GM19035 (cell line): ENCODE measurements around the gene SNX30.

Source experiments
- ATAC-seq: cut with Tn5 transposase; IDR thresholded peaks from one replicate; pipeline ENCODE4 v1.9.1; 2021; ENCODE audit not compliant: unreplicated experiment

The SNX30 gene

GRCh38 chr9:112873773-112874405 is 123.3 kb downstream of the SNX30 start:
- ATAC-seq: no peak

- ATAC-seq: no peak
Observed at GRCh38 chr9:112878752-112879151, 128.2 kb downstream of the SNX30 start.

GRCh38 chr9:112880650-112881049 is 130.1 kb downstream of the SNX30 start:
- no peak for ATAC-seq

GRCh38 chr9:112881331-112881730 is 130.8 kb downstream of the SNX30 start:
- ATAC-seq: no peak

- no peak for ATAC-seq
Observed at GRCh38 chr9:112884101-112884500, 133.5 kb downstream of the SNX30 start.

- ATAC-seq: no peak
Observed at GRCh38 chr9:112884721-112885120, 134.2 kb downstream of the SNX30 start.

DNA sequence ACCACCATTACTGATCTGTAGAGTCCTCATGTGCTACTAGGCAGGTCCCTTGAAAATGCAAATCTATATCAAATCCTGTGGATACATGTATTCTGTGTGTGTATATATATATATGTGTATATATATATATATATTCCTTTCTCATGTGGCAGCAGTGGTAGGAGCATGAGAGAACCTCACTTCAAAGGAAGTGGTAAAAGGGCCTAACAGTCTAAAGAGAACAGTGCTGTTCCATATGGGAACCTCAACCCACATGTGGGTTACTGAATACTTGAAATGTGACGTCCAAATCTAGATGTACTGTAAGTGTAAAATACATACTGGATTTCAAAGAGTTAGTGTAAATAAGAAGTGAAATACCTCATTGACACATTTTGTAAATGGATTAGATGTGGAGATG is 134.8 kb downstream of the SNX30 start:
- no peak for ATAC-seq

DNA sequence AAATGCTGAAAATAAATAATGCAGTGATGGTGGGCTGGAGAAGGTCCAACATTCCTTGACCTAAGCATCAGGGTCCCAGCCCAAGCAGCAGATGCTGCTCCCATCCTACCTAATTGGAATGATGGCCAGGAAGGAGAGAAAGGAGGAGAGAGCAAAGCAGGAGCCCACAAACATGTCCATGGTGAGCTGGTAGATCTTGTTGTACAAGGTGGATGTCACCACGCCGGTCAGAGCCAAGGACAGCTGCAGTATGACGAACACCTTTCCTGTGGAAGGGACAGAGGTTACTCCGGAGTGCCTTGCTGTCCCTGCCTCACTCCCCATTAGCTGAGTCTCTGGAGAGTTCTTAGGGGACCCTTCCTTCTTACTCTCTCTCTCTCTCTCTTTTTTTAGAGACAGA is 135.8 kb downstream of the SNX30 start:
- ATAC-seq: no peak

DNA sequence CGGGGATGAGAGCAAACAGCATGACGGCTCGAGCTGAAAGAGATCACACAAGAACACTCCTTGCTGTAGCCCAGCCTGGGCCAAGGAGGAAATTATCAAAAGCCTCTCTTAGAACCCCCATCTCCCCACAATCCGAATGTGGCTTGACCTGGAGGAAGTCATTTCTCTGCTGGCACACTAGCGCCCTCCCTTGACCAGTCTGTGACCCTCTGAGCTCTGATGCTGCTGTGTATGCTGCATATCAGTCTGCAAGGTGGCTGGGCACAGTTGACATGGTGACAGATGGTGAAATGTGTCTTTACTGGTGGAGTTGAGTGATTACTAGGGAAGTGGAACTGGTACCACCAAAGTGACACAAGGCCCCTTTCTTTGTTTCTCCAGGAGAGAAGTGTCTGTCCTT is 136.8 kb downstream of the SNX30 start:
- ATAC-seq: no peak

GRCh38 chr9:112890106-112891081 is 139.8 kb downstream of the SNX30 start, which contains the start of gene SLC46A2:
SLC46A2 (minus strand) TSS chr9:112890876; CDS start chr9:112890681, 195 bp downstream.
- no peak for ATAC-seq

- no peak for ATAC-seq
Observed at GRCh38 chr9:112891521-112891920, 141.0 kb downstream of the SNX30 start.

- no peak for ATAC-seq
Observed at GRCh38 chr9:112892981-112893380, 142.4 kb downstream of the SNX30 start.

DNA sequence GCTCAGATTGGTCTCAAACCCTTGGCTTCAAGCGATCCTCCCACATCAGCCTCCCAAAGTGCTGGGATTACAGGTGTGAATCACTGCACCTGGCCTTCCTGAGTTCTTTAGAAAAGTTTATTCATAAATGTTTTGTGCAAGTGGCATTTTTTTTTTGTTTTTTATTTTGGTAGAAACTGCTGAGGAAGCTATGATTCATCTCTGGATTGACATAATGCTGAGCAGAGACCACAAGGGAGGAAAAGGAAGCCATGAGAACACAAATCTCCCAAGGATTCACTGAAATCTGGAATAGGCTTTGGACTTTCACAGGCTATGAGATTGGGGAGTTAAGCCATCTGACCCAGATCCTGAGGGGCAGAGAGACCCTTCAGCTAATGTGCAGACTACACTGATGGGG is 143.5 kb downstream of the SNX30 start:
- no peak for ATAC-seq

GRCh38 chr9:112894699-112895098 is 144.1 kb downstream of the SNX30 start:
- no peak for ATAC-seq

DNA sequence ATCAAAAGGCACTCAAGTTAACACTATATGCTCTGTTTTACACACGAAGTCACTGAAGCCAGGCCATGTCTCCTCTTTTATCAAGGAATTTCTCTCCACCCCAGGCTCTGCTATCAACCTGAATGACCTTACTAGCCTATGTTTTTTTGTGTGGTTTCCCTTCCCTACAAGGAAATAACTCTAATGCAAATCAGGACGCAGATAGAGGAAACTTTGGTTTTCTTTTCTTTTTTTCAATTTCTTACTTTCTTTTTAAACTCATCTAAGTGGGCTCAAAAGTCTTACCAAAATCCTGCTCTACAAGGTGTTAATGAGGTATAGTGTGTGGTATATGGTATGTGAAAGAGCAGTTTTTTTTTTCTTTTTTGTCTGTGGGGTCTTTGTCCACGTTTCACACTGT is 145.6 kb downstream of the SNX30 start:
- ATAC-seq: no peak

- no peak for ATAC-seq
Observed at GRCh38 chr9:112898872-112899311, 148.3 kb downstream of the SNX30 start.

GRCh38 chr9:112900488-112900887 is 149.9 kb downstream of the SNX30 start:
- ATAC-seq: no peak

DNA sequence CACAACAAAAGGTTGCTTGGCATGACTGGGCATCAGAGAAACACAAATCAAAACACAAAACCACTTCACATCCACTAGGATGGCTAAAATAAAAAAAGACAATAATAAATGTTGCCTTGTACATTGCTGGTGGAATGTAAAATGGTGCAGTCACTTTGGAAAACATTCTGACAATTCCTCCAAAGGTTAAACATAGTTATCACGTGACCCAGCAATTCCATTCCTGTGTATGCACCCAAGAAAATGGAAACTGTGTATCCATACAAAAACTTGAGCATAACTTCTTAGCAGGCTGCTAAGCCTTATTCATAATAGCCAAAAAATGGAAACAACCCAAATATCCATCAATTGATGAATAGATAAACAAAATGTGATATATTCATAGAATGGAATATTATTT is 150.3 kb downstream of the SNX30 start:
- ATAC-seq: no peak

GRCh38 chr9:112905084-112905483 is 154.5 kb downstream of the SNX30 start:
- ATAC-seq: no peak

DNA sequence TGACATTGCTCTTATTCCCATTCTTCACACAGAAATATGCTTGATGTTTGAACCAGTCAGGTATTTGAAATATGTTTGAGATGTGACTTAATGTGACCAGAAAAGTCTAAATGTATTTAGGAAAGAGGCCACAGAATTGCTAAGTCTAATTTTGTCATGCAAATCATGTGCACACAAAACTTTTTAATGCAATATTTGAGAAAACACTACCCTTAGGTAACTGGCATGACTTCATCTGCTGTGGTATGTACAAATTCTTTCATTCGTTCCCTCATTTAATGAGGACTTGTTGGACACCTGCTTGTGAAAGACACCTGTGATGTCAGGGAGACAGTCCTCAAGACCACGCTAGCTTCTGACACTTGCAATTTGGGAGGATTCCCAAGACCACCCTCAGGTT is 161.2 kb downstream of the SNX30 start:
- no peak for ATAC-seq

DNA sequence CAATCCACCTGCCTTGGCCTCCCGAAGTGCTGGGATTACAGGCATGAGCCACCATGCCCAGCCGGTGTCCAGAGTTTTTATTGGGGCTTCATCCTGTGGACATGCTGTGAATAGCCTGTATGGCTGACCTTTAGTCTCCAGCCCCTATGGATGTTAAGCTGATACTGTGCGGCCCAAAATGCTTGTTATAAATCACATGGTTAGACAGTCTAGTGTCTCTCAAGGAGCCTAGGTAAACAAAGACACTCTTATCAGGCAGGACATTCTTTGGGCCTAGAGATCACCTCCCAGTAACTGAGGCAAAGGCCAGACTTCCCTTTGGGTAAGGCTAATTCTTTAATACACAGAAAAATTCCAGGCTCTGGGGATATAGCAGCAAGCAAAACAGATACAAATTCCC is 162.1 kb downstream of the SNX30 start:
- no peak for ATAC-seq

- ATAC-seq: no peak
Observed at GRCh38 chr9:112913326-112913725, 162.8 kb downstream of the SNX30 start.
